ENCODE data around the gene PGM2. TPM values are rescaled to one million over a fixed set of nuclear protein-coding genes. Genes with fewer than 3 reads are reported as not detected.

PGM2 gene
- total and polyA plus RNA-seq, 8 donors, result 2.1 to 15.1 (median 7.6) TPM

DNA sequence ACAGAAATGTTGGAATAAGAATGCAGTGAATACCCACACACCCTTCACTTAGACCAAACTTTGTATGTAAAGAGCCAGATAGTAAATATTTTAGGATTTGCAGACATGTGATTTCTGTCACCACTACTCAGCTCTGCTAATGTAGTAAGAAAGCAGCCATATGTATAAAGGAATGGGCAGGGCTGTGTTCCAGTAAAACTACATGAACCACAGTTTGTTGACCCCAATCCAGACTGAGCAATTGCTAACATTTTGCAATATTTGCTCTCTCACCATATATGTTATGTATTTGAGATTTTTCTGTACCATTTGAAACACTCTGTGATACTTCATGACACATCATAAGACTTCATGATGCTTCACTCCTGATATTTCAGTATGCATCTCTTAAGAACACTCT, 32.4 kb downstream of the PGM2 start:
- H3K4me3 ChIP-seq, result no peak overlapping the region
- H3K27me3 ChIP-seq, result peaks cover 0 to 6% (median 0%) of the 10 kb centered on the region in 4 donors
- no peak for DNase-seq
- ATAC-seq, result no peak
- no peak overlapping the region for H3K27ac ChIP-seq
- FAIRE-seq, result no peak
- TF ChIP-seq, protein P1, sequence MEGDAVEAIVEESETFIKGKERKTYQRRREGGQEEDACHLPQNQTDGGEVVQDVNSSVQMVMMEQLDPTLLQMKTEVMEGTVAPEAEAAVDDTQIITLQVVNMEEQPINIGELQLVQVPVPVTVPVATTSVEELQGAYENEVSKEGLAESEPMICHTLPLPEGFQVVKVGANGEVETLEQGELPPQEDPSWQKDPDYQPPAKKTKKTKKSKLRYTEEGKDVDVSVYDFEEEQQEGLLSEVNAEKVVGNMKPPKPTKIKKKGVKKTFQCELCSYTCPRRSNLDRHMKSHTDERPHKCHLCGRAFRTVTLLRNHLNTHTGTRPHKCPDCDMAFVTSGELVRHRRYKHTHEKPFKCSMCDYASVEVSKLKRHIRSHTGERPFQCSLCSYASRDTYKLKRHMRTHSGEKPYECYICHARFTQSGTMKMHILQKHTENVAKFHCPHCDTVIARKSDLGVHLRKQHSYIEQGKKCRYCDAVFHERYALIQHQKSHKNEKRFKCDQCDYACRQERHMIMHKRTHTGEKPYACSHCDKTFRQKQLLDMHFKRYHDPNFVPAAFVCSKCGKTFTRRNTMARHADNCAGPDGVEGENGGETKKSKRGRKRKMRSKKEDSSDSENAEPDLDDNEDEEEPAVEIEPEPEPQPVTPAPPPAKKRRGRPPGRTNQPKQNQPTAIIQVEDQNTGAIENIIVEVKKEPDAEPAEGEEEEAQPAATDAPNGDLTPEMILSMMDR (IDR thresholded peaks at IDR 0.05), result no peak
- intact Hi-C loops (cut with DNase I), result no loop called here
- no peaks in the 10 kb centered on the region for H3K4me1 ChIP-seq
- no peaks in the 10 kb centered on the region for H3K9me3 ChIP-seq
- no peaks in the 10 kb centered on the region for H3K36me3 ChIP-seq

DNA sequence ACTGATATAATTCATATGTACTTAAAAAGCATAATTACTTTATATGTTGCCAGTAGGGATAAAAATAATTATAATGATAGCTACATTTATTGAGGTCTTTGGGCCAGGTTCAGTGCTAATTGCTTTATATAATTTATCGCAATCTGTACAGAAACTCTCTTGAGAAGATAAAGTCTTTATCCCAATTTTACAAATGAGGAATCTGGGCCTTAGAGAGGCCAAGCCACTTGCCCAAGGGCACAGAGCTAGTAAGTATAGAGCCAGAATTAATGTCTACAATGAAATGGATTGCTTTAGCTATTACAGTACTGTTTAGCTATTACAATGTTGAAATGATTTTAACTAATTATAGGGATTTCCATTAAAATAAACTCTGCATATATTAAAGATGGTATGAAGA, 33.8 kb downstream of the PGM2 start:
- DNase-seq, result no peak
- no peak for ATAC-seq
- no peaks in the 10 kb centered on the region for H3K4me1 ChIP-seq
- no peaks in the 10 kb centered on the region for H3K36me3 ChIP-seq
- TF ChIP-seq, protein P1 (IDR thresholded peaks at IDR 0.05), result no peak
- intact Hi-C loops (cut with DNase I), result no loop called here
- no peak overlapping the region for H3K4me3 ChIP-seq
- H3K9me3 ChIP-seq, result no peaks in the 10 kb centered on the region
- H3K27ac ChIP-seq, result no peak overlapping the region
- no peak for FAIRE-seq
- H3K27me3 ChIP-seq, result no peaks in the 10 kb centered on the region
- 93 to 100% methylated on average over 1 of the region's 1 CpG for WGBS, 2 donors

- TF ChIP-seq, protein P1 (IDR thresholded peaks at IDR 0.05), result no peak
- Histone ChIP-seq H3K4me3 (no peak overlapping the region), H3K27ac (no peak overlapping the region), H3K4me1 (no peaks in the 10 kb centered on the region), H3K9me3 (no peaks in the 10 kb centered on the region), H3K27me3 (no peaks in the 10 kb centered on the region), H3K36me3 (no peaks in the 10 kb centered on the region)
- no peak for ATAC-seq
- FAIRE-seq, result no peak
- no peak for DNase-seq
- intact Hi-C loops (cut with DNase I), result no loop called here
- 94 to 96% methylated on average over 4 of the region's 4 CpGs for WGBS, 2 donors
These were observed 36.5 kb downstream of the PGM2 start for GRCh38 chr4:37862961-37863360.

DNA sequence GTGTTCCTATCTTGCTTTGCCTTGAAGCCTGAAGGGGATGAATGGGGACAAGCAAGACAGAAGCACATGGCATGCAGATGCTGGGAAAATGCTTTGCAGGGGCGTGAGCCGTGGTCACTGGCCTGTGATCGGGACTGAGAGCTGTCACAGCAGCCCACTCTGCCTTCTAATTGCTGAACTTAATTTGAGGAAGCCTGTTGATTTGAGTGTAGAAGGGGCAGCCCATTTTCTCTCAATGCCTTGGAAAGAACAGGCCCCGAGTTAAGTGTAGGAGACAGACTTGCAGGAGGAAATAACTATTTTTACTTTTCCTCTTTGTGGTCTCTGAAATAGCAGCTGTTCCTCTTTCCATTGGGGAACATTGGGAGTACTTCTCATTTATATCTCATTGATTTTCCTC, 38.3 kb downstream of the PGM2 start:
- Histone ChIP-seq H3K27ac (no peak overlapping the region), H3K4me1 (no peaks in the 10 kb centered on the region), H3K4me3 (no peak overlapping the region), H3K9me3 (no peaks in the 10 kb centered on the region), H3K36me3 (no peaks in the 10 kb centered on the region), H3K27me3 (no peaks in the 10 kb centered on the region)
- ATAC-seq, result peak in 2 of 4 donors; percentile 37 to 68
- no peak for DNase-seq
- WGBS, 2 donors, result 74 to 84% methylated on average over 4 of the region's 4 CpGs
- intact Hi-C loops (cut with DNase I), result no loop called here
- FAIRE-seq, result no peak
- TF ChIP-seq, protein P1 (IDR thresholded peaks at IDR 0.05), result no peak

DNA sequence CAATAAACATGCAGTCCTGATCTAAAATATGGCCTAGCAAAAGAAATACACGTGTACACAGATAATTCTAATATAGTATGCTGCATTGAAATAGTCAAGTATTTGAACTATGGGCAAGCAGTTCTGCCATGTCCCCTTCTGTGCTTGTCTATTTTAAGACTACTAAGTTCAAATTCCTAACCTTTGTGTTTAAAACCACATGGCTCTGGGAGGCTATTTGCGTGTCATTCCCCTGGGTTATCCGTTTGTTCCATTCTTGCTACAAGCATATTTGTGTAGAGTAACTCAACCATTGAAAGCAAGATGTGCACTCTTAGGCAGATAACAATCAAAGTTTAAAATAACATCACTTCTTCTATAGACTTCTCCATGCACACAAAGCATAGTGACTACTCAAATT, 39.0 kb downstream of the PGM2 start:
- H3K27me3 ChIP-seq, result no peaks in the 10 kb centered on the region
- H3K27ac ChIP-seq, result no peak overlapping the region
- H3K9me3 ChIP-seq, result no peaks in the 10 kb centered on the region
- intact Hi-C loops (cut with DNase I), result no loop called here
- DNase-seq, result no peak
- H3K4me3 ChIP-seq, result no peak overlapping the region
- TF ChIP-seq, protein P1 (IDR thresholded peaks at IDR 0.05), result no peak
- no peak for ATAC-seq
- 88 to 93% methylated on average over 3 of the region's 3 CpGs for WGBS, 2 donors
- H3K4me1 ChIP-seq, result no peaks in the 10 kb centered on the region
- no peaks in the 10 kb centered on the region for H3K36me3 ChIP-seq
- FAIRE-seq, result no peak

All from pancreas (tissue), 10 donors.